Lower lobe of right lung (tissue), 2 donors: Measurements from ENCODE around the gene ERCC6L2. TPM values are rescaled to one million over a fixed set of nuclear protein-coding genes. Genes with fewer than 3 reads are reported as not detected.

Experiments used
- ATAC-seq, 2 donors: fragments of 200-7000 bp; cut with Tn5 transposase; one replicate each; pipeline ENCODE4 v1.9.1; 2020 to 2022; ENCODE audit warnings: mild to moderate bottlenecking in 2 of 2, moderate library complexity in 2 of 2
- DNase-seq: peaks from one replicate; pipeline ENCODE4 v3.0.0-alpha.2; 2020
- H3K27ac ChIP-seq: fragments of 200-600 bp; one replicate; pipeline ENCODE4 v1.8.0; 2022
- H3K27me3 ChIP-seq: fragments of 200-600 bp; one replicate; pipeline ENCODE4 v1.8.0; 2022; ENCODE audit warnings: low read depth
- H3K36me3 ChIP-seq: fragments of 200-600 bp; one replicate; pipeline ENCODE4 v1.8.0; 2022; ENCODE audit warnings: mild to moderate bottlenecking
- H3K4me1 ChIP-seq: fragments of 200-600 bp; one replicate; pipeline ENCODE4 v1.8.0; 2022
- H3K4me3 ChIP-seq: fragments of 200-600 bp; one replicate; pipeline ENCODE4 v1.8.0; 2022; ENCODE audit warnings: mild to moderate bottlenecking
- H3K9me3 ChIP-seq: fragments of 200-600 bp; one replicate; pipeline ENCODE4 v1.8.0; 2022
- intact Hi-C: fragments of 100-400 bp; cut with DNase I; formaldehyde crosslinking; loops from one replicate; pipeline ENCODE4 v1.11.0; 2022
- long read RNA-seq: library from polyadenylated mRNA; unstranded; transcript quantifications from one replicate; pipeline ENCODE4 v2.0.0, GENCODE V29; 2021
- total RNA-seq: library from RNA; stranded (reverse); fragmentation: NEBNext Ultra II Directional; extraction: Animal tissue kit (Norgen Biotek cat#: 25700); gene quantifications from one replicate; pipeline ENCODE4 v1.2.1, GENCODE V29; 2021
- TF ChIP-seq, protein P1 (sequence below): fragments of 200-600 bp; IDR thresholded peaks from one replicate; pipeline ENCODE4 v1.8.0; 2022; ENCODE audit warnings: antibody characterized with exemption, mild to moderate bottlenecking
- donor health status: DM: no; HTN: yes; CAD: no; lungs with severe emphysema.

Gene ERCC6L2, protein sequence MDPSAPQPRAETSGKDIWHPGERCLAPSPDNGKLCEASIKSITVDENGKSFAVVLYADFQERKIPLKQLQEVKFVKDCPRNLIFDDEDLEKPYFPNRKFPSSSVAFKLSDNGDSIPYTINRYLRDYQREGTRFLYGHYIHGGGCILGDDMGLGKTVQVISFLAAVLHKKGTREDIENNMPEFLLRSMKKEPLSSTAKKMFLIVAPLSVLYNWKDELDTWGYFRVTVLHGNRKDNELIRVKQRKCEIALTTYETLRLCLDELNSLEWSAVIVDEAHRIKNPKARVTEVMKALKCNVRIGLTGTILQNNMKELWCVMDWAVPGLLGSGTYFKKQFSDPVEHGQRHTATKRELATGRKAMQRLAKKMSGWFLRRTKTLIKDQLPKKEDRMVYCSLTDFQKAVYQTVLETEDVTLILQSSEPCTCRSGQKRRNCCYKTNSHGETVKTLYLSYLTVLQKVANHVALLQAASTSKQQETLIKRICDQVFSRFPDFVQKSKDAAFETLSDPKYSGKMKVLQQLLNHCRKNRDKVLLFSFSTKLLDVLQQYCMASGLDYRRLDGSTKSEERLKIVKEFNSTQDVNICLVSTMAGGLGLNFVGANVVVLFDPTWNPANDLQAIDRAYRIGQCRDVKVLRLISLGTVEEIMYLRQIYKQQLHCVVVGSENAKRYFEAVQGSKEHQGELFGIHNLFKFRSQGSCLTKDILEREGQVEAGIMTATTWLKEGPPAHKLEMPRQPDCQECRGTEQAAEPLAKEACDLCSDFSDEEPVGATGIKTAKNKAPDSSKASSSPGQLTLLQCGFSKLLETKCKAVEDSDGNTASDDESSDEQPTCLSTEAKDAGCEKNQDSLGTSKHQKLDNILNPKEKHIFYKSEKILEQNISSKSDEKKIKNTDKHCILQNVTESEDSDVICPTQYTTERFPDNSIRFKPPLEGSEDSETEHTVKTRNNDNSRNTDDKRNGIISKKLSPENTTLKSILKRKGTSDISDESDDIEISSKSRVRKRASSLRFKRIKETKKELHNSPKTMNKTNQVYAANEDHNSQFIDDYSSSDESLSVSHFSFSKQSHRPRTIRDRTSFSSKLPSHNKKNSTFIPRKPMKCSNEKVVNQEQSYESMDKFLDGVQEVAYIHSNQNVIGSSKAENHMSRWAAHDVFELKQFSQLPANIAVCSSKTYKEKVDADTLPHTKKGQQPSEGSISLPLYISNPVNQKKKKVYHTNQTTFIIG (N-terminal part only)
- 42.8 TPM for total RNA-seq
- long read RNA-seq, partial matches to known transcripts, result 6 of 21 reads
- long read RNA-seq, other reads (novel, unspliced or antisense), result 15 of 21 reads

DNA sequence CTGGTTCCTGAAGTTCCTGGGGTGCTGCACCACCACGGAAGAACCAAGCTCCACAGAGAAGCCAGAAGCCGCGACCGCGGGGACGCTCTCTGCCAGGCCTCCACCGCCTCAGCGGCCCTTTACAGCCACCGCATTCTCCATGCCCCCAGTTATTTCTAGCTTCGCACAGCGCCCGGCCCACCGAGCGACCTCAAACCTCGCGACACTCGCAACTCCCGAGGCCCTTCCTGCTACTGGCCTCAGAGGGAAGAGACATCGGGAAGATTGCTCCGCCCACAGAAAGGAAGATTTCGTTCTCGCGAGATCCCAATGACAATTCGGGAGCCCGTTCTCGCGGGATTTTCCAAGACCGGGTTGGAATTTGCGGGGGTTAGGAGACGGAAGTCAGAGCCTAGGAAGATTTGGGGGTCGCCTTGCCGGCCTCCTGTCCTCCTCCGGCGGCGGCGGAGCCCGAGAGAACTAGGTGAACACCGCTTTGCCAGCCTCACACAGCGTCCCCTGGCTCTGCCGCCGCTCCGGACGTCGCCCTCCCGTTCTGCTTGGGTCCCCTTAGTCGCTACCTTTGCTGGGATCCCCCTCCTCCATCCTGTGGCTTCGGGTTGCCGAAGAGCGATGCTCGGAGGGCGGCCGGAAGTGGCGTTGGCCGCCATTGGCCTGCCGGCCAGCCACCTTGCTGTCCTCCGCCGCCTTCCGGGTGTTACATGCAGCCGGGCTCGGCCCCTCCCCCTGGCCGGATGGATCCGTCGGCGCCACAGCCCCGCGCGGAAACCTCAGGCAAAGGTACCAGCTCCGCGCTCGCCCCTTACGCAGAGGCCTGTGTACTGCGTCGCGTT lies at the start of gene ERCC6L2:
ERCC6L2 (plus strand) TSS at position 387 of the 833 bp plus-strand sequence; CDS start at position 735, 348 bp downstream.
- TF ChIP-seq, protein P1, sequence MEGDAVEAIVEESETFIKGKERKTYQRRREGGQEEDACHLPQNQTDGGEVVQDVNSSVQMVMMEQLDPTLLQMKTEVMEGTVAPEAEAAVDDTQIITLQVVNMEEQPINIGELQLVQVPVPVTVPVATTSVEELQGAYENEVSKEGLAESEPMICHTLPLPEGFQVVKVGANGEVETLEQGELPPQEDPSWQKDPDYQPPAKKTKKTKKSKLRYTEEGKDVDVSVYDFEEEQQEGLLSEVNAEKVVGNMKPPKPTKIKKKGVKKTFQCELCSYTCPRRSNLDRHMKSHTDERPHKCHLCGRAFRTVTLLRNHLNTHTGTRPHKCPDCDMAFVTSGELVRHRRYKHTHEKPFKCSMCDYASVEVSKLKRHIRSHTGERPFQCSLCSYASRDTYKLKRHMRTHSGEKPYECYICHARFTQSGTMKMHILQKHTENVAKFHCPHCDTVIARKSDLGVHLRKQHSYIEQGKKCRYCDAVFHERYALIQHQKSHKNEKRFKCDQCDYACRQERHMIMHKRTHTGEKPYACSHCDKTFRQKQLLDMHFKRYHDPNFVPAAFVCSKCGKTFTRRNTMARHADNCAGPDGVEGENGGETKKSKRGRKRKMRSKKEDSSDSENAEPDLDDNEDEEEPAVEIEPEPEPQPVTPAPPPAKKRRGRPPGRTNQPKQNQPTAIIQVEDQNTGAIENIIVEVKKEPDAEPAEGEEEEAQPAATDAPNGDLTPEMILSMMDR, result no peak
- peaks cover 8% of the 10 kb centered on the region for H3K36me3 ChIP-seq
- H3K27ac ChIP-seq, result no peak within 1 kb of the TSS
- H3K9me3 ChIP-seq, result no peaks in the 10 kb centered on the region
- intact Hi-C loops, result no loop called here
- ATAC-seq (peak; percentile 98 to 99), DNase-seq (peak; percentile 97)
- H3K4me1 ChIP-seq, result peaks cover 10% of the 10 kb centered on the region
- no peaks in the 10 kb centered on the region for H3K27me3 ChIP-seq
- no peak within 1 kb of the TSS for H3K4me3 ChIP-seq

DNA sequence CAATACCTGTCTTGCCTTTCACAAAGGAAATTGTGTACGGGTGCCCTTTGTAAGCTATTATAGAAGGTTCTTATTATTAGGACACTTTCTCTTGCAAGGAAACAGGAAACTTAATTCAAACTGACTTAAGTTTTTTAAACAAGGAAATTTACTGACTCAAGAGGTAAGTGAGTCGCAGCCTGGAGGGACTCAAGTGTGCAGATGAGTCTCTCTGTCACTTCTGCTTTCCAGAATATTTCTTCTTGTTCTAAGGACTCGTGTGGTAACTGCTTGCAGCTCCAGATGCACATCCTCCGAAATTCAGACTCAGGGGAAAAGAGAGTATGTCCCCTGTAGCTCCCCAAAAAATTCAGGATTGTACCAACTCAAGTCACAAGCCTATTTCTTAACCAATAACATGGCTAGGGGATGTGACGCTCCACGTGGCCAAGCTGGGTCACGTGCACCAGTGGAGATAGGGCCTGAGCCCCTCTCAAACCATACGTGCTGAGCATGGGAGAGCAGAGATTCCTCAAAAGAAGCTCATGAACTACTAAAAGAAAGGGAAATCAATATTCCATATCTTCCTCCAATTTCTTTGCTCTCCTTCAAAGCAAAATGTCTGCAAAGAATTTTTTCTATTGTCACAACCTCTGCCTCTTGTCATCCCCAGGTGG lies 49.2 kb upstream of the ERCC6L2 start:
- no peaks in the 10 kb centered on the region for H3K36me3 ChIP-seq
- intact Hi-C loops, result no loop called here
- no peaks in the 10 kb centered on the region for H3K9me3 ChIP-seq
- H3K27me3 ChIP-seq, result no peaks in the 10 kb centered on the region
- no peak for ATAC-seq
- H3K4me3 ChIP-seq, result no peak overlapping the region
- no peak for DNase-seq
- H3K27ac ChIP-seq, result no peak overlapping the region
- TF ChIP-seq, protein P1, result no peak
- peaks cover 8% of the 10 kb centered on the region for H3K4me1 ChIP-seq

DNA sequence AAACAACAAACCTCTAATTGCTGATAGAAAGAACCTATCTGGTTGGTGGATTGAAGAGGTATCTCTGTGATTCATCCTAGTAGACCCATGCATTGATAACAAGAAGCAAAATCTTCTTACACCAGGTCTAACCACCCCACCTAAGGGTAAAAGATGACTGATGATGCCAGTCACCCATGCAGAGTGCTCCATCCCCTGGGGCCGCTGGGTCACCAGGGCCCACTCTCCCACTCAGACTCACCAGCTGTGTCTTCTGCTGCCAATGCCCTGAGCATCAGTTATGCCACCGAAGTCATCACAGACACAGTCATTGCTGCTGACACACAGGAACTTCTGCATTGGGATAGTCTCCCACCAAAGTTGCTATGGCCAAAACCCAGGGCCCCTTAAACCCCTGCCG lies 44.7 kb upstream of the ERCC6L2 start:
- TF ChIP-seq, protein P1, result no peak
- Histone ChIP-seq H3K27ac (no peak overlapping the region), H3K4me1 (no peaks in the 10 kb centered on the region), H3K36me3 (no peaks in the 10 kb centered on the region), H3K27me3 (no peaks in the 10 kb centered on the region), H3K4me3 (no peak overlapping the region), H3K9me3 (no peaks in the 10 kb centered on the region)
- no peak for DNase-seq
- no peak for ATAC-seq
- intact Hi-C loops, result no loop called here

DNA sequence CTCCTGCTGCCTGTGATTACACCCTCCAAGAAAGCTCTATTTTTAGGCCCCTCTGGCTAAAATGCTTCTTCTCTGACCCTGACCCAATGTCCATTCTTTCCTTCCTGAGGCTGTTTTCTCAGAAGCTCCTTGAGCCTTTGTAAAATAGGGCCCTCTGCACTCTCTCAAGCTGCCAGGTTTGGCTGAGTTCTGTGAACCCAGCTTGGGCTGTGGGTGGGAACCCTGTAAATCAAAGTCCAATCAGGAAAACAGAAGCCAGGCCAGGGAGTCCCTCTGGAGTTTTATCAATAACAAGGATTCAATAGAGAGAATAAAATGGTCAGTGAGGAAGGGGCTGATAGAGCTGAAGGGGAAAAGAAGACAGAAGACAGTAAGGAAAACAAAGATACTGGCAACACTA lies 43.7 kb upstream of the ERCC6L2 start:
- no peaks in the 10 kb centered on the region for H3K36me3 ChIP-seq
- no peak overlapping the region for H3K4me3 ChIP-seq
- intact Hi-C loops, result no loop called here
- TF ChIP-seq, protein P1, result no peak
- H3K27ac ChIP-seq, result no peak overlapping the region
- H3K4me1 ChIP-seq, result no peaks in the 10 kb centered on the region
- no peak for ATAC-seq
- DNase-seq, result no peak
- H3K27me3 ChIP-seq, result no peaks in the 10 kb centered on the region
- no peaks in the 10 kb centered on the region for H3K9me3 ChIP-seq
